Retina (tissue), 1 donor: ENCODE measurements around the gene AHNAK.
A peak's percentile ranks its signal among the peaks of the same experiment; 100 is the strongest.
"Not testable (repeated sequence)": the region's sequence is repeated elsewhere in the genome, so short reads cannot be mapped to it uniquely, and the experiment has no call there.

Experiments used
- DNase-seq: peaks from one replicate; pipeline ENCODE4 v3.0.0-alpha.2; 2016

Gene AHNAK, protein sequence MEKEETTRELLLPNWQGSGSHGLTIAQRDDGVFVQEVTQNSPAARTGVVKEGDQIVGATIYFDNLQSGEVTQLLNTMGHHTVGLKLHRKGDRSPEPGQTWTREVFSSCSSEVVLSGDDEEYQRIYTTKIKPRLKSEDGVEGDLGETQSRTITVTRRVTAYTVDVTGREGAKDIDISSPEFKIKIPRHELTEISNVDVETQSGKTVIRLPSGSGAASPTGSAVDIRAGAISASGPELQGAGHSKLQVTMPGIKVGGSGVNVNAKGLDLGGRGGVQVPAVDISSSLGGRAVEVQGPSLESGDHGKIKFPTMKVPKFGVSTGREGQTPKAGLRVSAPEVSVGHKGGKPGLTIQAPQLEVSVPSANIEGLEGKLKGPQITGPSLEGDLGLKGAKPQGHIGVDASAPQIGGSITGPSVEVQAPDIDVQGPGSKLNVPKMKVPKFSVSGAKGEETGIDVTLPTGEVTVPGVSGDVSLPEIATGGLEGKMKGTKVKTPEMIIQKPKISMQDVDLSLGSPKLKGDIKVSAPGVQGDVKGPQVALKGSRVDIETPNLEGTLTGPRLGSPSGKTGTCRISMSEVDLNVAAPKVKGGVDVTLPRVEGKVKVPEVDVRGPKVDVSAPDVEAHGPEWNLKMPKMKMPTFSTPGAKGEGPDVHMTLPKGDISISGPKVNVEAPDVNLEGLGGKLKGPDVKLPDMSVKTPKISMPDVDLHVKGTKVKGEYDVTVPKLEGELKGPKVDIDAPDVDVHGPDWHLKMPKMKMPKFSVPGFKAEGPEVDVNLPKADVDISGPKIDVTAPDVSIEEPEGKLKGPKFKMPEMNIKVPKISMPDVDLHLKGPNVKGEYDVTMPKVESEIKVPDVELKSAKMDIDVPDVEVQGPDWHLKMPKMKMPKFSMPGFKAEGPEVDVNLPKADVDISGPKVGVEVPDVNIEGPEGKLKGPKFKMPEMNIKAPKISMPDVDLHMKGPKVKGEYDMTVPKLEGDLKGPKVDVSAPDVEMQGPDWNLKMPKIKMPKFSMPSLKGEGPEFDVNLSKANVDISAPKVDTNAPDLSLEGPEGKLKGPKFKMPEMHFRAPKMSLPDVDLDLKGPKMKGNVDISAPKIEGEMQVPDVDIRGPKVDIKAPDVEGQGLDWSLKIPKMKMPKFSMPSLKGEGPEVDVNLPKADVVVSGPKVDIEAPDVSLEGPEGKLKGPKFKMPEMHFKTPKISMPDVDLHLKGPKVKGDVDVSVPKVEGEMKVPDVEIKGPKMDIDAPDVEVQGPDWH (N-terminal part only)

DNA sequence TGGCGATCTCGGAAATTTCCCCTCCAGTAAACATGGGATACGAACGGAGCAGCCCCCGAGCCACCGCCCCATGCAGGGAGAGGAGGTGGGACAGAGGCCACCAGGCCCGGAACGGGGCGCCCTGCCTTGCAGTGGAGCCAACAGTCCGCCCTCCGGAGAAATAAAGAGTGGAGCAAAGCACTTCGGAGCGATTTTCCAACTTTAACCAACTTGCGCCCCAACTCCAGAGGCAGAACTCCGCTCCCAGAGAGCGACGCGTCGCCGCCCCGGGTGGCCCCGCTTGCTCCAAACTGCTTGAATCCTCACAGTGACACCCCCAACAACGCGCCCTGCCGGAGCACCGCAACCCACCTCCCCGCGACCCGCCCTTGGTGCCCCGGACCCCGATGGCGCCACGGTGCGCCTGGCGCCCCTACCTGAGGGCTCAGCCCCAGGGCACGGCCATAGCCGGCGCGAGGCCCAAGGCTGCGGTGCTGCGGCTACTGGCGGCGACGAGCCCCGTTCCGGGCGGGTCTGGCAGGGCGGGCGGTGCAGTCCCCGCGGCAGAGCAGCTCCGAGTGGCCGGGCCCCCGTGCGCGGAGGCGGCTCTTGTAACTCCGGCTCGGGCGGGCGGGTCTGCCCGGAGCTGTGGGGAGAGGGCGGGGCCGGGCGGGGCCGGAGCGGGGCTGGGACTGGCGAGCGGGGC is at the start of gene AHNAK:
Gene AHNAK (minus strand): TSS at position 563 of the 685 bp plus-strand sequence. CDS start 10,708 bp downstream, outside the sequence.
- DNase-seq = peak; percentile 61

DNA sequence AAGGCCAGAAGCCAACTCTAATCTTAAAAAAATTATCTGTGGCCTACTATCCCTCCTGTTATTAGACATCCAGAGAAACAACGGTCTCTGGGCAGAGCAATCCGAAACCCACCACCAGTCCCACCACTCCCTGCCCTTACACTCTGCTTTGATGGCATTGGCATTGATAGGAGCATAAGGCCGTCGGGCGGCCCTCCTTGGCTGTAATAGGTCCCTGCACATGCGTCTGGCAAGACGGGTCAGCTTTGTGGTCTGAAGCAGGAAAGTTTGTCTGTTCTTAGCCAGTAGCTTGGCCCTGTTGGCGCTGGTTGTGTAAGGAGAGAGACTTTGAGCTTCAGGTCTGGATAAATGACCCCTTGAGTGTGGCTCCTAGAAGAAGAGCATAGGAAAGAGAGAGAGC is 48.5 kb upstream of the AHNAK start:
- no peak for DNase-seq

DNA sequence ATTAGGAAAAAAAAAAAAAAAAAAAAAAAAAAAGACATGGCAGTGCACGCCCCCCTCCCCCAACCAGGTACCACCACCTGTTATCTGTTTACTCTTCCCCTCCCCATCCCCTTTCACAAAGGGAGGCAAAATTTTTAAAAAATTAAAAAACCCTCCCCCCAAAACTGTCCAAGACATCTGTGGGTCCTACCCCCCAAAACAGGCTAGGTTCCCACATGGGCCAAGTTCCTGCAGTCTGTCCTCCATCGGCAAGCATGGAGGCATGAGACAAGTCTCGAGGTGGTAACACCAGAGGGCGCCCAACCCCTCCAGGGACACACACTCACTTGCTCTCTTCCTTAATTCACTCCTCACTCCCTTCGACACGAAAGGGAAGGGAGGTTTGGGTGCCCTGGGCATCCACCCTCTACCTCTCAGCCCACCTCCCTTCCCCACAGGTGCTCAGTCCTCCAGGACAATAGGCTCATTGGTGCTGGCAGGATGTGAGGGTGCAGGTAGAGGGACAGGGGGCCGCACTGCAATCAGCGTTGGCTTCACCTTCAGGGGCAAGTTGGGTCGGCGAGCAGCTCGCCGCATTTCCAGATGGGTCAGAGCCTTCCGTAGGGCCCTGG is 46.9 kb upstream of the AHNAK start:
- DNase-seq = peak; percentile 64

DNA sequence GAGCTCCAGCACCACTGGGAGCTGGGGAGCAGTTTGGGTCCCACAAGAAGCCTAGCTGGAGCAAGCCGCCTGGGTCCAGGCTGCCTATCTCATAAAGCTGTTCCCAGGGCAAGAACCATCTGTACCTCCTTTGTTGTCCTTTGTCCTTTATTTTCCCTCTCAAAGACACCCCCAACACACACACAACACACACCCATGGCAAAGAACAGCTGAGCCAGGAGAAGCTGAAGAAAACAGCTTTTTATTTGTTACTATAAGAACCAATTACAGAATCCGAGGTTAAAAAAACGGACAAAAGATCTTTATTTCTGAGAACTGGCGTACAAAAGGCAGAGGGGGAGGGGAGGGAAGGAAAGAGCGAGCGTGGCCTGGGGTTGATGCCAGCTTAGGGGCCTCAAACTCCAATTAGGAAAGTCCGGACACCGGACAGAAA is 46.4 kb upstream of the AHNAK start:
- DNase-seq = no peak

DNA sequence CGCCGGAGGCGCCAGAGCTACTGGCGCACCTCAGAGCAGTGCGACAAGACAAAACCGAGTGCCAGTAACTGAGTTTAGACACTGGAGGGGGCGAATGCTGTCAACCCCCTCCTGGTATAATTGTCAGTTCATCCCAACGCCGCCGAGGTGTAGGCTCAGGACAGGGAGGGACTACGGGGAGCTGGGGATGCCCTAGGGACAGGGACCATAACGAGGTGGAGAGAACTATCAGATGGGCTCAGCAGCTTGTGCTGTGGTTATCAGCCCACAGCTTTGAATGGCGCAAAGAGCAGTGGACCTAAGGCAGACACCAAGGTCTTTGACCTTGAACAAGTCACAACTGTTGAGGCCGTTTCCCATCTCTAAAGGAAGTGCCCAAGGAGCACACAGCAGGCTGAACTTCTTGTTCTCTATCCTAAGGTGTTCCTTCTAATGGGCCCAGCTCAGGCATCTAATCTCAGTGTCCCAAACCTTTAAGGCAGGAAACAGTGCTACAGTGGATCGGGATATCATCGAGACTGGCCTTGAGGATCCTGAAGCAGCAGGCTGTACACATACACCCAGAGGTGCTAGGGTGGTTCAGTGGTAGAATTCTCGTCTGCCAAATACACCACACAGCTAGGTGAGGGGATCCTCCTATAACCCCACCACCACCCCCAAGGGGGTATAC is 45.7 kb upstream of the AHNAK start:
- no peak for DNase-seq

DNA sequence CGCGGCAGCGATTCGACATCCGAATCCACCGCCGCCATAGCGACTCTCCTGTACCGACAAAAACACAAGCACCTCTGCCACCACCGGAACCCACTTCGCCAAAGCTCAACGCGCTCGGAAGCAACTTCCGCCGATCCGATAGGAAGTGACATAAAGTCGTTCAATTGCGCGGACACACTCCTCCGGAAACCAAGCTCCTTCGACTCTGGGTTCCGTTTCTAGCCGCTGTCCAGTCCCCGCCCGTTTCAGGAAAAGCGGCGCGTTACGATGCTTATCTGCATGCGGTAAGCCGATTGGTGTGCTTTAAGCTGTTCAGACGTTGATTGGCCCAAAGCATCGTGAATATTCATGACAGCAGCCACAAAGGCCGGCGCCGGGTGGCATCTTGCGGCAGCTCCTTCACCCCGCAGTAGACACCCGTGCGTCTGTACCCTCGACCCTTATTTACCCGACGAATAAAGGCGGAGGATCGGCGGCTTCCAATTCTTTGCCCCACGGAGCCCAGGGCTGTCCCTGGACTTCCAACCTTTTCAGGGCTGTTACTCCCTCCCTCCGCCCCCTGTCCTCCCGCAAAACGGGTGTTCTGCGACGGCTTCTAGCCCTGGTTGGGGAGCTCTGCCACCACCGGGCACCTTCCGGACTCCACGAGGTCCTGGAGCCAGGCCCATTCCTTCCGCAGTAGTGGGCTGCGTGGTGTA is 45.0 kb upstream of the AHNAK start, which contains the start of gene TUT1:
Gene TUT1 (minus strand): TSS at position 76 of the 698 bp plus-strand sequence. CDS start 38 bp downstream, at position 38.
- DNase-seq = peak; percentile 98

DNA sequence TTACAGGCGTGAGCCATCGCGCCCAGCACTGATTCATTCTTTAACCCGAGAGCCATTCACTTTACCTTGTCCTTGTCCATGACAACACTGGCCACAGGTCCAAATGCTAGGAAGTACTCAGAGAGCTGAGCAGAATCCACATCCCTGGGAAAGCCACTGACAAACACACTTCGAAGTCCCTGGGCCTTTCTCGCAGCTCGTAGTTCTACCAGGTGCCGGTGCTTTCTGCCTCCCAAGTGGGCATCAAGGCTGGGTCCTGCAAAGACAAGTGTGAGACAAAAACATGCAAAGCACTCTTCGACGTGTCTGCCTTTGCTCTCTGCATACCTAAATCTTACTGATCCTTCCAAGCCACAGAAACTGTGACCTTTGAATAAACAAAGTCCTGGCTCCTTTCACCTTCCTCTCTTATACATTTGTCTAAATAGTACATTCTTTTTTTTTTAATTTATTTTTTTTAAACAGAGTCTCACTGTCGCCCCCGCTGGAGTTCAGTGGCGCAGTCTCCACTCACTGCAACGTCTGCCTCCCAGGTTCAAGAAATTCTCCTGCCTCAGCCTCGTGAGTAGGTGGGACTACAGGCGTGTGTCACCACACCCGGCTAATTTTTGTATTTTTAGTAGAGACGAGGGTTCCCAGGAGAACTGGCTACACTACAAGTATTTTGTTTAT is 42.5 kb upstream of the AHNAK start:
- no peak for DNase-seq

DNA sequence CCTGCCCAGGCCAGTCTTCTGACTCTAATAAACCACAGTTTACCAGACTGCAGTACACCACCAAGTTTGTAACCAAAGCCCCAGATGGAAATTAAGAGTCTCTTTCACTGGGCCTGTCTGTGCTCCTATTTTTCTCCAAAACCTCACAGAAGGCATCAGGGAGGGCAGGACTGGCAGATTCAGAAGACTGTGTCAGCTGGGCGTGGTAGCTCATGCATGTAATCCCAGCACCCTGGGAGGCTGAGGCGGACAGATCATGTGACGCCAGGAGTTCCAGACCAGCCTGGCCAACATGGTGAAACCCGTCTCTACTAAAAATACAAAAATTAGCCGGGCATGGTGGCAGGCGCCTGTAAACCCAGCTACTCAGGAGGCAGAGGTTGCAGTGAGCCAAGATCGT is 38.8 kb upstream of the AHNAK start:
- DNase-seq = not testable (repeated sequence)

DNA sequence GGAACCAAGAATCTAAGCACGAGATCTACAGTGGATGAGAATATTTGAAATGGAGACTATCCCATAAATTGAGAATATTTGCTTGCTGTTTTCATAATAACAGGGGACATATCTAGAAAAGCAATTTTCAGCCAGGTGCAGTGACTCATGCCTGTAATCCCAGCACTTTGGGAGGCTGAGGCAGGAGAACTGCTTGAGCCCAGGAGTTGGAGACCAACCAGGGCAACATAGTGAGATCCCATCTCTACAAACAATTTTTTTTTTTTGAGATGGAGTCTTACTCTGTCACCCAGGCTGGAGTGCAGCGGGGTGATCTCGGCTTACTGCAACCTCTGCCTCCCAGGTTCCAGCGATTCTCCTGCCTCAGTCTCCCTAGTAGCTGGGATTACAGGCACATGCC is 35.1 kb upstream of the AHNAK start:
- not testable (repeated sequence) for DNase-seq

DNA sequence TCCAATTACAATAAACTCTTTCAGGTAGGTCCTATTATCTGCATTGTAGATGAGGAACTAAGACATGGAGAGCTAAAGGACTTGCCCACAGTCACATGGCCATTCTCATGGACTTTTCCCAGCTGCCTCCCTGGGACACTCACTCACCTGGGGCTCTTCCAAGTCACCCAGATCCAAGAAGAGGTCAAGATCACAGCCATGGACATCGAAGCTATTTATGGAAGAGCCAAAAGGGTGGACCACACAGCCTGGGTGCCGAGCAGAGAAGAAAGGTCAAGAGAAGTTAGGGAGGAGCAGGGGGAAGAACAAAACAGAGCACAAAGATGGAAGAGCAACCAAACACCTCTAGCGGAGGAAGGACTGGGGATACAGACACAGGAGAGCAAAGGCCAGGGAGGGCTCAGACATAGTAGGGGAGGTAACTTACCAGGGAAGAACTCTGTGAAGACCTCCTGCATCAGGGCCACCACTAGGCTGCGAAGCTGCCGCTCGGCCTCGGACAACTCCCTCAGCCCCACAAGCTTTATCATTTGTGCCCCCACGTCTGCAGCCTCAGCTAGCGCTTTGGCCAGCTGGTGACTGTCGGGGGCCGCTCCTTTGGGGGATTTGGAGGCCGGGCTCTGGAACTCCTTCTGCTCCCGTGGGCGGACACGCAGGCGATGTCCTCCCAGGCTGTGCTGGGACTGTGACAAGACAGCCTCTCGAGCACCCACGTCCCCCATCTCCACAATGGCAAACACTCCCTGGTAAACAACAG is 34.5 kb upstream of the AHNAK start:
- no peak for DNase-seq

DNA sequence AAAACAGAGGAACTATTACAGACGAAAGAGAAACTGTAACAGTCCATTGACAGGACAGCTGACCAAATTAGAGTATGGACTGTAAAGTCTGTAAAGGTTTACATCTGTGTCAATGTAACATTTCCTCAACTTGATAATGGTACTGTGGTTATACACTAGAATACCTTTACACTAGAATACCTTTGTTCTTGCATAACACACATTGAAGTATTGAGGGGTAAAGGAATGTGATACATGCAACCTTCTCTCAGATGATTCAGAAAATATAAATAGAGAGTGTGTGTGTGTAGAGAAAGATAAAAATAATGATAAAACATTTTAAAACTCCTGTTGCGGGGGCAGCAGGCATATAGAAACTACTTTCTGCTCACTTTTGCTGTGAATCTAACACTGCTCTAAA is 32.6 kb upstream of the AHNAK start:
- no peak for DNase-seq

DNA sequence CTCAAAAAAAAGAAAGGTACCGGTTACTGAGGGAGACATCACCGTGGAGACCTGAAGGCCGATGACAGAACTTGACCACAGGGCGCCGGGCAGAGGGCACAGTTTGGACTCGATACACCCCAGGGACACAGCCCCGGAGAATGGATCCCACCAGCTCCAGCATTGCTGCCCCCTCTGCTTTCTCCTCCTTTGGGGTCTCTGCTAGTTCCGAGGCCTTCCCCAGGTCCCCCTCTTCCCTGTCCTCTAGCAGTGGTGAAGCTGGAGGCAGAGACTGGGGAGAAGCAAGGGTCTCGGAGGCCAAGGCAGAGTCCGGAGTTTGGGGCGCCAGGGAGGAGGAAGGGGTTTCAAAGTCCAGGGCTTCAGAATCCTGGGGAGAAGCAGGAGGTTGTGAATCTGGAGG is 31.9 kb upstream of the AHNAK start:
- no peak for DNase-seq

DNA sequence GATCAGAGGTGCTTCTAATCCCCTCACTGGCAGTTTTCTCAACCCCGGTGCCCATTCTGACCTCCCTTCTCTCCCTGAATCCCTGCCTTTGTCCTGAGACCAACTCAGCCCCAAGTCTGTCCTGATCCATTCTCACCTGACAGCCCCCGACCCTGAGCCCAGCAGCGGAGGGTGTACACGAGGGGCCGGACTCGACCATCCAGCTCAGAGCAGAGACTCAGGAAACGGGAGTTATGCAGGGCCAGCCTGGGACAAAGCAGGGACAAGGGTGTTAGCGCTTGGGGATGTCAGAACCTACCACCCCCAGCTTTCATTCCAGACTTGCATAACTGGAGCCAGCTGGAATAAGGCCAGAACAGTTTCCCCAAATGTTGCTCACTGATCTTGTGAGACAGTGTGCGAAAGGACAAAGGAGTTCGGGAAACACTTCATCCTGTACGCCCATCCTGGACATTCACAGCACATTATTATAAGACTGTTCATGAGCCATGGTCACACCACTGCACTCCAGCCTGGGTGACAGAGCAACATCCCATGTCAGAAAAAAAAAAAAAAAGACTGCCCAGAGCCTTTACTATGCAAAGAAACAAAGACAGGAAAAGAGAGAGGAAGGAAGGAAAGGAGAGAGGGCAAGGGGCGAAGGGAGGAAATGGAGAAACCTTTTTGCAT is 30.6 kb upstream of the AHNAK start:
- DNase-seq = no peak

DNA sequence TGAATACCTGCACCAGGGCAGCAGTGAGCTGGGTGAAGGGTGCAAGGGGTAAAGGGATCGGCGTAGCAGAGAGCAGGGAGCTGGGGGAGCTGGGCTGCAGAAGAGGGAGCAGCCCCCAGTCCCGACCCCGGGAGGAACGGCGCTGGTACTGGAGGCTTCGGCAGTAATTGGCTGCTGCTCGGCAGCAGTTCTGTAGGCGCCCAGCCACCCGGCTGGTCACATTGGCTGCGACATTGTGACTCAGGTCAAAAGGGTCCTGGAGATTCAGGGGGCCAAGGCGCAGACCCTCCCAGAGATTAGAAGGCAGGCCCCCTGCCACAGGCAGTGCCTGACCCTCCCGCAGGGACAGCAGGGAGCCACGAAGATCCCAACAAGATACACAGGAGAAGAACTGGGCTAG is 29.2 kb upstream of the AHNAK start:
- DNase-seq = no peak

DNA sequence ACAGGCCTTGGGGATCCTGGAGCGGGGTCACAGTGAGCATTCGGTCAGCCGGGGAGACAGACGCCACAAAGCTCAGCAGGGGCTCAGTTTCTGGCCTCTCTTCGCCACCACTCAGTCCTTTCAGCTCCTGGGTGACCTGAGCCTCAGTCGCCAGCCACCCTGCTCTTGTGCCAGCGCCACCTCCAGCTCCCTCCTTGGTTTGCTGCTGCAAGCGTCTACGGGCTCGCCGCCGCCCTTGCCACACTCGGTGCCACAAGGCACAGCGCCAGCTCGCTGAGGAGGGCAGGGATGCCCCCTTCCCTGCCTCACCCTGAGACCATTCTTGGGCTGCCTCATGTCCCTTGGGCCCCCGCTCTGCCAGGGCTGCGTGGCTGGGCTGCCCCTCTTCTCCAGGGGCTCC is 28.6 kb upstream of the AHNAK start:
- no peak for DNase-seq

DNA sequence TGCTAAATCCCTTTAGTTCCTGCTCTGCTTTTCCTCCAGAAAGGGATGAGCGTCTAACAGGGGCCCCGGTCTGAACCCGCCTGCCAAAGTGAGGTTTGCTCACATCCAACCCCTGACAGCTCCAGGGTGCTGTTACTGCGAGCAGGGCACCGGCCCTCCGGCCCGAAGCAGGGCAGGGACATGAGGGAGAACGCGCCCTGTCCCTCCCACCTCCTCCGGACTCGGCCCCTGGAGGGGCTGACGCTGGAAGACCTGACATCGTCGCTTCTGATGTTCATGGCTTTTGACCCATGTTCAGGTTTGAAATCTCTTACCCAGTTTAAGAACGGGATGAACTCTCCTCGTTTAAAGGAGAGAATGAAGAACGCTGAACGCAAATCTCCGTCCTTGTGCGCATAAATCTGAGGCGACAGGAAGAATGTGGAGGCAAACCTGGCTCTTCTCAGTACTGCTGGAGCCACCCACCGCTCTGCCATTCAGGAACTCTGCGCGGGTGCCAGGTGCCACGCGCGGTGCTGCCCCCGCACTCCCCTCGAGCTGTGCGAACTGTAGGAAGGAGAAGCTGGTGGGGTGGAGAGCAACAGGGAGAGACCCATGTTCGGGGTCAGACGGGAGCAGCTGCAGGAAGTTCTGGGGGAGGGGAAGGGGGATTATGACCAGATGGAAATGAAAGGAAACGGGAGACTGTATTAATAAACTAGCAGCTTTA is 27.9 kb upstream of the AHNAK start:
- DNase-seq = peak; percentile 60

DNA sequence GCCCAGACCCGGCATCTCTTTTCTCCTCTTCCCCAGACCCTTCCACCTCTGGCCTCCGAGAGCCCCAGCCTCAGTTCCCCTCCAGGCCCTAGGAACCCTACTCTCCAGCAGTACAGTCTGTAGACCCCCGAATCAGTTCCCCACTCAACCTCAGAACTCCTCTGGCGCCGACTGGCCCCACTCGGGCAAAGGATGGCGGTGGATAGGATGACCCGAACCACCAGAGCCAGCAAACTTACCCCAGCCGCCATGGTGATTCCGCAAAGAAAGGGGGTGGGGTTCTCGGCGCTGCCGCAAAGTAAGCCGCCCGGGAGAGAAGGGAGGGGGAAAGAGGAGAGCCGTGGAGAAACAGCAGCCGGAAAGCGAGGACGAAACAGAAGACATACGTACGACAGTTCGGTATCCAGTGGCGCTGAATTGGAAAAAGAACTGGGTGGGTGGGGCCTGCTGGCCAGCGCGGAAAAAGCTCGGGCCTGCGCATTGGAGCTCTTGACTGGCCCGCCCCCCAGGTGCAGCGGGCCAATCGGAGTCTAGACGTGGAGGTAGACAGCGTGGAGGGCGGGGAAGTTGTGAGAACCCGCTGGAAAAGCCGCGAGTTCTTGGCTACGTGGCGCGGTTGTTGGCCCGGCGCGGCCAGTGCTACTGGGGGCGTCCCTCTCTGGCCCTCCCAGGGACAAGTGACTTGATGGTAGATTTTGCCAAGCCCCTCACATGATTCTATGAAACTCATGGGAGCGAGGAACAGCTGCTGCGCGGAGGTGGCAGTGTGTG is 27.2 kb upstream of the AHNAK start, which contains the start of gene EEF1G:
Gene EEF1G (minus strand): TSS at position 300 of the 771 bp plus-strand sequence. CDS start 49 bp downstream, at position 251.
- DNase-seq = peak; percentile 98
